Tibial nerve (tissue), 4 donors: Measurements from ENCODE around the gene LRRC14B. TPM values are rescaled to one million over a fixed set of nuclear protein-coding genes. Genes with fewer than 3 reads are reported as not detected.

Experiments
- DNase-seq, 2 donors: peaks; one replicate each; pipeline ENCODE4 v3.0.0-alpha.2; 2019; ENCODE audit warnings: low spot score in 2 of 2
- H3K27ac ChIP-seq, 4 donors: fragments of 200-600 bp; sonication (generic) in 3 of 4; one replicate each; pipeline ENCODE4 v1.5.1; 2017 to 2019; ENCODE audit warnings: mild to moderate bottlenecking in 1 of 4
- H3K27me3 ChIP-seq, 2 donors: fragments of 200-600 bp; sonication (generic) in 1 of 2; one replicate each; pipeline versions ENCODE4 v1.5.1 to v1.6.0; 2017 to 2019
- H3K36me3 ChIP-seq, 3 donors: fragments of 200-600 bp; sonication (generic); one replicate each; pipeline ENCODE4 v1.5.1; 2018 to 2019
- H3K4me1 ChIP-seq, 4 donors: fragments of 200-600 bp; sonication (generic) in 3 of 4; one replicate each; pipeline ENCODE4 v1.5.1; 2017 to 2019
- H3K4me3 ChIP-seq, 4 donors: fragments of 200-600 bp; sonication (generic) in 3 of 4; one replicate each; pipeline ENCODE4 v1.5.1; 2017 to 2019; ENCODE audit warnings: mild to moderate bottlenecking in 1 of 4, moderate library complexity in 1 of 4
- H3K9me3 ChIP-seq, 4 donors: fragments of 200-600 bp; sonication (generic) in 3 of 4; one replicate each; pipeline ENCODE4 v1.5.1; 2017 to 2019
- EP300 ChIP-seq, 2 donors: sonication (generic); formaldehyde crosslinking; IDR thresholded peaks; one replicate each; pipeline ENCODE4 v1.6.1; 2017; ENCODE audit warnings: antibody characterized with exemption in 2 of 2, mild to moderate bottlenecking in 1 of 2
- POLR2A ChIP-seq, 2 donors: fragments of 450-650 bp; IDR thresholded peaks; one replicate each; pipeline ENCODE4 v1.6.1; 2017; ENCODE audit warnings: antibody characterized with exemption in 2 of 2, mild to moderate bottlenecking in 2 of 2, moderate library complexity in 2 of 2
- WGBS, 2 donors: methylation state at CpG; one replicate each; pipeline ENCODE4 v1.1.5; 2018; 5-methylcytosine and 5-hydroxymethylcytosine counted together
- total RNA-seq, 4 donors: library from RNA; depleted of rRNA; stranded (reverse); fragments of >200 nt; gene quantifications; one replicate each; pipeline ENCODE4 v1.1.0, GENCODE V29; 2016
- TF ChIP-seq, protein P1 (sequence below), 5 experiments: fragments of 200-600 bp in 3 of 5; fragments of 450-650 bp in 2 of 5; sonication (generic) in 3 of 5; IDR thresholded peaks; one replicate each; pipeline ENCODE4 v1.5.1; 2016 to 2019; ENCODE audit warnings: antibody characterized with exemption in 5 of 5, mild to moderate bottlenecking in 3 of 5, moderate library complexity in 2 of 5

LRRC14B gene
- total RNA-seq, 4 donors from 2014 or later: not detected

- 83 to 87% methylated on average over 15 to 16 of the region's 23 CpGs for WGBS, 2 donors
- Histone ChIP-seq H3K9me3 (no peaks in the 10 kb centered on the region), H3K27me3 (no peaks in the 10 kb centered on the region), H3K4me3 (no peak overlapping the region), H3K4me1 (no peaks in the 10 kb centered on the region), H3K27ac (no peak overlapping the region), H3K36me3 (no peaks in the 10 kb centered on the region)
- TF ChIP-seq, protein P1, sequence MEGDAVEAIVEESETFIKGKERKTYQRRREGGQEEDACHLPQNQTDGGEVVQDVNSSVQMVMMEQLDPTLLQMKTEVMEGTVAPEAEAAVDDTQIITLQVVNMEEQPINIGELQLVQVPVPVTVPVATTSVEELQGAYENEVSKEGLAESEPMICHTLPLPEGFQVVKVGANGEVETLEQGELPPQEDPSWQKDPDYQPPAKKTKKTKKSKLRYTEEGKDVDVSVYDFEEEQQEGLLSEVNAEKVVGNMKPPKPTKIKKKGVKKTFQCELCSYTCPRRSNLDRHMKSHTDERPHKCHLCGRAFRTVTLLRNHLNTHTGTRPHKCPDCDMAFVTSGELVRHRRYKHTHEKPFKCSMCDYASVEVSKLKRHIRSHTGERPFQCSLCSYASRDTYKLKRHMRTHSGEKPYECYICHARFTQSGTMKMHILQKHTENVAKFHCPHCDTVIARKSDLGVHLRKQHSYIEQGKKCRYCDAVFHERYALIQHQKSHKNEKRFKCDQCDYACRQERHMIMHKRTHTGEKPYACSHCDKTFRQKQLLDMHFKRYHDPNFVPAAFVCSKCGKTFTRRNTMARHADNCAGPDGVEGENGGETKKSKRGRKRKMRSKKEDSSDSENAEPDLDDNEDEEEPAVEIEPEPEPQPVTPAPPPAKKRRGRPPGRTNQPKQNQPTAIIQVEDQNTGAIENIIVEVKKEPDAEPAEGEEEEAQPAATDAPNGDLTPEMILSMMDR (IDR thresholded peaks at IDR 0.05): no peak
- TF ChIP-seq EP300 (IDR thresholded peaks at IDR 0.05): no peak
- TF ChIP-seq POLR2A (IDR thresholded peaks at IDR 0.05): no peak
- DNase-seq: no peak
Observed at GRCh38 chr5:171801-172331, 19.4 kb upstream of the LRRC14B start.

GRCh38 chr5:172421-172820 lies 18.9 kb upstream of the LRRC14B start:
- 57 to 67% methylated on average over 13 of the region's 13 CpGs for WGBS, 2 donors
- no peak overlapping the region for H3K4me3 ChIP-seq
- H3K4me1 ChIP-seq: no peaks in the 10 kb centered on the region
- no peaks in the 10 kb centered on the region for H3K9me3 ChIP-seq
- no peak for TF ChIP-seq EP300 (IDR thresholded peaks at IDR 0.05)
- TF ChIP-seq POLR2A (IDR thresholded peaks at IDR 0.05): no peak
- TF ChIP-seq, protein P1 (IDR thresholded peaks at IDR 0.05): no peak
- H3K36me3 ChIP-seq: no peaks in the 10 kb centered on the region
- H3K27me3 ChIP-seq: no peaks in the 10 kb centered on the region
- no peak for DNase-seq
- no peak overlapping the region for H3K27ac ChIP-seq

- no peaks in the 10 kb centered on the region for H3K4me1 ChIP-seq
- no peak overlapping the region for H3K4me3 ChIP-seq
- H3K36me3 ChIP-seq: no peaks in the 10 kb centered on the region
- 74 to 76% methylated on average over 17 of the region's 17 CpGs for WGBS, 2 donors
- H3K9me3 ChIP-seq: no peaks in the 10 kb centered on the region
- TF ChIP-seq POLR2A (IDR thresholded peaks at IDR 0.05) (no peak), EP300 (IDR thresholded peaks at IDR 0.05) (no peak)
- TF ChIP-seq, protein P1 (IDR thresholded peaks at IDR 0.05): no peak
- no peak for DNase-seq
- no peaks in the 10 kb centered on the region for H3K27me3 ChIP-seq
- H3K27ac ChIP-seq: no peak overlapping the region
Observed at GRCh38 chr5:172841-173251, 18.4 kb upstream of the LRRC14B start.

DNA sequence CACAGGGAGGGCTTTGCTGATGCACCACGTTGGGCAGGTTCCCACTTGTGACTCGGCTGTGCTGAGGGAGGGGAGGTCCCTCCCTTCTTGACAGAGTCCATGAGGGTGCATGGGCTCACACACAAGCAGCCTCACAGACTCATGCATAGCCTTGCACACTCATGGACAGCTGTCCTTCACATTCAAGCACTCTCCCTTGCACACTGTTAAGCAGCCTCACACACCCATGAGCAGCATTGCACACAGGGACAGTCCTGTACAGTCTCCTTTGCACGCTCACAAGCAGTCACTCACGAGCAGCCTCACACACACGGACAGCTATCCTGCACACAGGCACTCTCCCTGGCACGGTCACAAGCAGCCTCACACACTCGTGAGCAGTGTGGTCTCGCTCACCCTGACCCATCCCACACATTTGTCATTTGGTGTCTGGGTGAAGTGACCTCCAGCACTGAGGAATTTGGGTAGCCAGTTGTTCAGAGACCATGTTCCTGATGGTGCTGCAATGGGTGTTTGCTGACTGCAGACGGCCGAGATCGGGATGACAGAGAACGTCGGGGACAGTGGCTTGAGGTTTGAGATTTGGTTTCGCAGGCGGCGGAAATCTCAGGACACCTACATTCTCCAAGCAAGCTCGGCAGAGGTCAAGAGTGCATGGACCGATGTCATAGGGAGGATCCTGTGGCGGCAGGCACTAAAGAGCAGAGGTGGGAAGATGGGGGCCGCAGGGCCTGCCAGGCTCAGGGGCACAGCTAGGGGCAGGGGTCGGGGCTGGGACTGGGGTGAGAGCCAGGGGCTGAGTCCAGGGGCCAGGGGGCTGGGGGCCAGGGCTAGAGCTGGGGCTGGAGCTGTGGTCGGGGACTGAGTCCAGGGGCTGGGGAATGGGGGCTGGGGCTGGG lies 17.7 kb upstream of the LRRC14B start:
- Histone ChIP-seq H3K27ac (no peak overlapping the region), H3K4me3 (no peak overlapping the region), H3K9me3 (no peaks in the 10 kb centered on the region), H3K27me3 (no peaks in the 10 kb centered on the region), H3K4me1 (no peaks in the 10 kb centered on the region), H3K36me3 (no peaks in the 10 kb centered on the region)
- TF ChIP-seq POLR2A (IDR thresholded peaks at IDR 0.05): no peak
- no peak for DNase-seq
- WGBS, 2 donors: 62 to 73% methylated on average over 20 to 21 of the region's 22 CpGs

DNA sequence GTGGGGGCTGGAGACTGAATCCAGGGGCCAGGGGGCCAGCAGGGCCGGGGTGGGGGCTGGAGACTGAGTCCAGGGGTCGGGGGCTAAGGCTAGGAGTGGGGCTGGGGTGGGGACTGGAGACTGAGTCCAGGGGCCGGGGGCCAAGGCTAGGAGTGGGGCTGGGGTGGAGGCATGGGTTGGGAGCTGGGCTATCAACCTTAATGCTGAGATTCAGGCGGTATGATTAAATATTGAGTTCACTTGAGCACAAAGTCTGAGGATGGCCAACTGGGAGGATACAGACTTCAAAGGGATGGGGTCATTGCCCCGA lies 17.0 kb upstream of the LRRC14B start:
- 88 to 91% methylated on average over 5 of the region's 5 CpGs for WGBS, 2 donors
- DNase-seq: no peak
- H3K36me3 ChIP-seq: no peaks in the 10 kb centered on the region
- no peak overlapping the region for H3K4me3 ChIP-seq
- TF ChIP-seq, protein P1 (IDR thresholded peaks at IDR 0.05): no peak
- TF ChIP-seq EP300 (IDR thresholded peaks at IDR 0.05) (no peak), POLR2A (IDR thresholded peaks at IDR 0.05) (no peak)
- no peaks in the 10 kb centered on the region for H3K4me1 ChIP-seq
- H3K27me3 ChIP-seq: no peaks in the 10 kb centered on the region
- no peaks in the 10 kb centered on the region for H3K9me3 ChIP-seq
- H3K27ac ChIP-seq: no peak overlapping the region
